ENCODE results near the gene FUOM.

Gene FUOM

DNA sequence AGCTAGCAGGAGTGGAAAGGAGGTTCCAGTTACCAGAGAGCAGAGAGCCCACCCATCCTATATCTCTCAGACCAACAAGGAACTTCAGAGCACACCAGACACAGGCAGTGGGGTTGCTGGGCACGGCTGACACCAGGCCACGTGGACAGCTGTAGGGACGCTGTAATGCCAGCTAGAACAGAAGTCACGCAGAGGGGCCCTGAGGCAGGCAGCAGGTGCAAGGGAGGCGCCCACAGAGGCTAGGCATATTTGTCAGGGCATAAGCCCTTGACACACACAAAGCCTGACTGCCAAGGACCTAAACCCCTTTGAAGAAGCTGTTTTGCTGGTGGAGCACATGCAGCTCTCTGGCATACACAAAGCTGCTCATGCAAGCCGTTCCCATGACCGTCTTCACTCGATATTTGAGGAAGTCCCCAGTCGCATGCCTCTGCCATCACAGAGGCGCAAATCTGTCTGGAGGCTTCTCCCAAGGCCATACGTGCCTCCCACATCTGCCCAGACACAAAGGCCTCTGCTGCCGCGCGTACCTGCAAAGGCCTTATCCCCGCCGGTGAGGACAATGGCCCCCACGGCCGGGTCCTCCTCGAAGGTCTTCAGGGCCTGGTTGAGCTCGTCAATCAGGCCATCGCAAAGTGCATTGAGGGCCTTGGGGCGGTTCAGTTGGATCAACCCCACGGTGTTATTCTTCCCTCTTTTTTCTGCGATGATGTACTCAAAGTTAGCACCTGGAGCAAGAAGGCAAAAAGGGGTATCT is 12.4 kb upstream of the FUOM start:
- in situ Hi-C loops (cut with HindIII; ENCODE audit: low sequenced_read_pairs): no loop called here

DNA sequence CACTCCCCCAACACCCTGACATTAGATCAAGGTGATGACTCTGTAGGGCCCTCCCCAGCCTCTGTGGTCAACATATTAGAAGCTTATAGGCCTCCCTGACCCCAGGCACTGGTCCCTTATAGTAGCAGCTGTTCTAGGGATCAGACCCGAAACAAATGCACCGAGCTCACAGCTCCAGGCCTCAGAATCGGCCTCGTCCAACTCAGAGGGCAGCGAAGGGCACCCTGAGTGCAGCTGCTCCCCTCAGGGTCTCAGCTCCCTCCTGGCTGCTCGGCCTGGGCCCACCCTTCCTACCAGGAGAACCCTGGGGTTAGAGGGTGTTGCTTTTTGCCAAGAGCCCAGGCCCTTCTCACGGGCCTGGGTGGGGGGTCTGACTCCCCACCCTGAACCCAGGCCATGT is 10.3 kb upstream of the FUOM start:
- in situ Hi-C loops (cut with HindIII; ENCODE audit: low sequenced_read_pairs): loop anchor here (10.0 kb wide), 1 partner anchor 63 kb away; the partner anchor contains the start of genes TUBGCP2 and ZNF511

DNA sequence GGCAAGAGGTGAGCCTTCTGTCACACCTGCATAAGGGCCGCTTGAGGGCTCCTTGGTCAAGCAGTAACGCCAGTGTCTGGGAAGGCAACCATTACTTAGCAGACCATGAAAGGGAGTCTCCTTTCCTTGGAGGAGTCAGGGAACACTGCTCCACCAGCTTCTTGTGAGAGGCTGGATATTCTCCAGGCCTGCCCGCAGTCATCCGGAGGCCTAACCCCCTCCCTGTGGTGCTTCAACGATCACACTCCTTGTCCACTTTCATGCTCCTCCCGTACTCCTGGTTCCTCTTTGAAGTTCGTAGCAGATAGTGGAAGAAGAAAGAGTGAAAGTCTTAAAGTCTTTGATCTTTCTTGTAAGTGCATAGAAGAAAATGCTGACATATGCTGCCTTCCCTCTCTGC is 9.6 kb upstream of the FUOM start:
- in situ Hi-C loops (cut with HindIII; ENCODE audit: low sequenced_read_pairs): loop anchor here (10.0 kb wide), 1 partner anchor 63 kb away; the partner anchor contains the start of genes TUBGCP2 and ZNF511

- in situ Hi-C loops (cut with HindIII; ENCODE audit: low sequenced_read_pairs): loop anchor here (10.0 kb wide), 1 partner anchor 62 kb away; the partner anchor contains the start of genes TUBGCP2 and ZNF511
Measured at GRCh38 chr10:133366751-133367150, 8.9 kb upstream of the FUOM start.

GRCh38 chr10:133366130-133366478 is 8.3 kb upstream of the FUOM start:
- in situ Hi-C loops (cut with HindIII; ENCODE audit: low sequenced_read_pairs): loop anchor here (10.0 kb wide), 1 partner anchor 61 kb away; the partner anchor contains the start of genes TUBGCP2 and ZNF511

GRCh38 chr10:133365461-133366129 is 7.8 kb upstream of the FUOM start:
- in situ Hi-C loops (cut with HindIII; ENCODE audit: low sequenced_read_pairs): loop anchor here (10.0 kb wide), 1 partner anchor 61 kb away; the partner anchor contains the start of genes TUBGCP2 and ZNF511

GRCh38 chr10:133364645-133365431 is 7.0 kb upstream of the FUOM start:
- in situ Hi-C loops (cut with HindIII; ENCODE audit: low sequenced_read_pairs): loop anchor here (10.0 kb wide), 1 partner anchor 60 kb away; the partner anchor contains the start of genes TUBGCP2 and ZNF511

GRCh38 chr10:133362846-133363245 is 5.0 kb upstream of the FUOM start:
- in situ Hi-C loops (cut with HindIII; ENCODE audit: low sequenced_read_pairs): loop anchor here (10.0 kb wide), 1 partner anchor 58 kb away; the partner anchor contains the start of genes TUBGCP2 and ZNF511

GRCh38 chr10:133361773-133362441 is 4.1 kb upstream of the FUOM start:
- in situ Hi-C loops (cut with HindIII; ENCODE audit: low sequenced_read_pairs): loop anchor here (10.0 kb wide), 1 partner anchor 57 kb away; the partner anchor contains the start of genes TUBGCP2 and ZNF511

DNA sequence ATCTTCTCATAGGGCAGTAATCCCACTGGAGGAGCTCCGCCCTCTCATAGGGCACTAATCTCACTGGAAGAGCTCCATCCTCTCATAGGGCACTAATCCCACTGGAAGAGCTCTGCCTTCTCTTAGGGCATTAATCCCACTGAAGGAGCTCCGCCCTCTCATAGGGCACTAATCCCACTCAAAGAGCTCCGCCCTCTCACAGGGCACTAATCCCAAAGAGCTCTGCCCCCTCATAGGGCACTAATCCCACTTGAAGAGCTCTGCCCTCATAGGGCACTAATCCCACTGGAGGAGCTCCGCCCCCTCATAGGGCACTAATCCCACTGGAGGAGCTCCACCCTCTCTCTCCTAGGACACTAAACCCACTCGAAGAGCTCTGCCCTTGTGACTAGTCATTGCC is 3.4 kb upstream of the FUOM start:
- in situ Hi-C loops (cut with HindIII; ENCODE audit: low sequenced_read_pairs): loop anchor here (10.0 kb wide), 1 partner anchor 56 kb away; the partner anchor contains the start of genes TUBGCP2 and ZNF511

- in situ Hi-C loops (cut with HindIII; ENCODE audit: low sequenced_read_pairs): loop anchor here (10.0 kb wide), 1 partner anchor 55 kb away; the partner anchor contains the start of genes TUBGCP2 and ZNF511
Measured at GRCh38 chr10:133359972-133360610, 2.3 kb upstream of the FUOM start.

DNA sequence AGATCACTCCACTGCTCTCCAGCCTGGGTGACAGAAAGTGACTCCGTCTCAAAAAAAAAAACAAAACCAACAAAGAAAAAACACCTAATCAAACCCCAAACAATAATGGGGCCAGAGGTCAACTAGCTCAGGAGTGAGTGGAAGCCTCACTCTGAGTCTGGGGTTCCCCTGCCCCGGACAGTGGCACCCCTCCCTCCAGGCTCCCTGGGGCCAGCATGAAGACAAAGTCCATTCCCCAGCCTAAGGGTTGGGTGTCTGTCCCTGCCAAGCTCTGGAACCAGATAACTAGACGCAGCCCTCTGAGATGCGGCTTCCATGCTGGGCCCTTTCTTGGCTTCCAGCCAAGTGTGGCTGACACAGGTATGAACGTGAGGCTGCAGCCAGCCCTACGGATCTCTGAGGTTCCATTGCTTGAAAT is 1.7 kb upstream of the FUOM start:
- in situ Hi-C loops (cut with HindIII; ENCODE audit: low sequenced_read_pairs): no loop called here

DNA sequence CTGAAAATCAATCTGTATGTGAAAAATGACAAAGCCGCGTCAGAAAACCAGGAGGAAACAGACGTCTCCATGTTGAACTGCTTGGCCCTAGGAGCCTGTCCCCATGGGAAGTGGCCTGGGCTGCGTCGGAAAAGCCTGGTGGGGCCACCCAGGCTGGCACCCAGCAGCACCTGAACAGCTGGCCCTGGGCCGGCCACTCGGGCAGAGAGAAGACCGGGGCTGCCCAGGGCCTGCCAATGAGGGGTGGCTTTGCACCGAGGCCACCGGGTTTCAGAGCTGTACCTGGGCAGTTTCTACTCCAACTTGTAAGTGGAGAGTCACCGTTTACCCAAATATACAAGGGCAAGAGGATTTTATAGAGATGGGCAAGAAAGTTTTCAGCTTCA is 1.1 kb upstream of the FUOM start:
- in situ Hi-C loops (cut with HindIII; ENCODE audit: low sequenced_read_pairs): no loop called here

- in situ Hi-C loops (cut with HindIII; ENCODE audit: low sequenced_read_pairs): no loop called here
Measured at GRCh38 chr10:133358162-133358924, 524 bp upstream of the FUOM start.

DNA sequence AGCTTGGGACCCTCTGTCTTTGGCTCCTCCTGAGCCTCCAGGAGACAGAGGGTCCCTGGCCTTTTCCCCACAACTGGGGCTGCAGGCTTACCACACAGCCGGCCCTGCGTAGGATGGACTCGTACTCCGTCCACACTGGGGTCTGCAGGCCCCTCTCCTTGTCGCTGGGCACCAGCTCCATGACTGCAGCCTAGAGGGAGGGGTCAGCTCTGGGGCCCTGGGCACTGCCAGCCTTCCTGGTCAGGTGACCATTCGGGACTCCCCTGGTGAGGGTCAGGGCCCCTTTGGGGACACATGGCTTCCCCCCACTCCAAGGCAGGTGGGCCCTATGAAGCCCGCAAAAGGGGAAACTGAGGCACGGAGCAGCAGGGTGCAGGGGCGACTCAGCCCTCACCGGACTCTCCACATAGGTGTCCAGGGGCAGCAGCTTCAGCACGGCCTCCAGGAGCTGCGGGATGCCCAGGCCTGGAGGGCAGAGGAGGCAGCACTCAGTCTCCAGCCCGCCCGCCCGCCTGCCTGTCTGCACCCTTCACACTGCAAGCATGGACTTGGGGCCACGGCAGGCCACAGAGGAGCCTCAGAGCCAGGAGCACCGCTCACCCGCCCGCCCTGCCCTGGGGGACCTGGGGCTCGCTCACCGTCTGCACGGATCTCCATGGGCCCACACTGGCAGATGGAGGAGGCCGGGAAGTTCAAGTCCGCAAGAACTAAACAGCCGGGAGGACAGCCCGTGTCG is 1.1 kb downstream of the FUOM start:
- in situ Hi-C loops (cut with HindIII; ENCODE audit: low sequenced_read_pairs): no loop called here

DNA sequence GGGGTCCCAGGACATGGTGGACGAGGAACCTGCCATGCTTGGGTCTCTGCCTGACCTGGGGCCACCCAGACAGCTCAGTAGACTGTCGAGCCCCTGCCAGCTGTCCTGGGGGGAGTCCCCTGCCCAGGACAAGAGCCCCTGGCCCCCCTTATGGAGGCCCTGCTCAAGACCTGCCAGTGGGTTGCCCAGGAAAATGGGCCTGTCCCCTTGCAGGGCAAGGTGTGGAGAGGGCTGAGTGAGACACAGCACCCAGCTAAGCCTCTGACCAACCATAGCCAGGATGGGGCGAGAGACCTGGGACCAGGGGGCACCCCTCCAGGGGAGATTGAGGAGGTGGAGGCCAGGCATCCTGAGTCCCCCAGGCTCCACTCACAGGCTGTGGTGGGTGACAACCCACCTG is 1.8 kb downstream of the FUOM start:
- in situ Hi-C loops (cut with HindIII; ENCODE audit: low sequenced_read_pairs): no loop called here

DNA sequence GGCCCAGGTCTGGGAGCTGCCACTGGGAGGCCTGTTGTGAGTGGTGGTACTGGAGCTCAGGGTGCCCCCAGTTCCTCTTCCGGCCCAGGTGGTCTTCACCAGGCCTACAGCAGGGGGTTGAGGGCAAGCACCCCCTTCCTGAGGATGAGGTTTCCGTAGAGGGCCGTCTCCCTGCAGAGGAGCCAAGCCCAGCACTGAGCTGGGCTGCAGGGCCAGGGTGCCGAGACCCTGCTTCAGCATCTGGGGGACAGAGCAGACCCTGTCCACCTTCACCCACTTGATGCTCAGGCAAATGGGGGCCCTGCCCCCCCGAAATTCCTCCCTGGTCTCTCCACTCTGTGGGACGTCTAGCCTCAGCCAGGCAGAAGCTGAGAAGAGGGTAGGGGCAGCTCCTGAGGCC is 2.6 kb downstream of the FUOM start:
- in situ Hi-C loops (cut with HindIII; ENCODE audit: low sequenced_read_pairs): no loop called here

DNA sequence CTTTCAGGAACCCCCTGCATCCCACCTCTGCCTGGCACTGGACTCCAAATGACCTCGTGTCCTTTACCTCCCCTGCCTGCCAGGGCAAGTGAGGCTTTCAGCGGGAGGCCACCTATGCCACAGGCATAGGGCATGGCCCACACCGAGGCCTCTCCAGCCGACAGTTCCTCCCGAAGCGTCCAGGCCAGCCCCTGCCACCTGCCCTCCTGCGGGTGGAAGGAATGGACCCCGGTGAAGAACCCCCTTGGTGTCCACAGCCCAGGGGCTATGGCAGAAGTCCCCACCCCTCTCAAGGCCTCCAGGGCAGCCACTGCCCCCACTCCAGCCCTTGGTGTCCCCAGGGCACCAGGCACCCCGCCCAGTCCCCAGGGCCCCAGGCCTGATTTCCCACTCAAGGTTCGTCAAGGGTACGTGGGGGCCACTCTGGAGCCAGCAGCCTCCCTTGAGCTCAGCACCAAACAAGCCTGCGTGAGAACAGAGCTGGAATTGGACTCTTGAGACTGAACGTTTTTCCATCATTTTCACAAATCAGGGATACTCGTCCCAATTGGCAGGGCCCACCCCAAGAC is 3.1 kb downstream of the FUOM start:
- in situ Hi-C loops (cut with HindIII; ENCODE audit: low sequenced_read_pairs): no loop called here

Data from endothelial cell of hepatic sinusoid (primary cell).